Panc1 (cell line): ENCODE measurements around the gene GPC1. TPM values are rescaled to one million over a fixed set of nuclear protein-coding genes. Genes with fewer than 3 reads are reported as not detected.

Experiments
- ATAC-seq: fragments of 200-7000 bp; cut with Tn5 transposase; 2 replicates; pipeline ENCODE4 v1.9.1; 2020; ENCODE audit warnings: mild to moderate bottlenecking, moderate library complexity
- BruUV-seq: library from RNA; stranded (reverse); fragments of 400-500 nt; replicated peaks from 2 replicates; lab custom pipeline; 2021; lab: Mats Ljungman, UMichigan
- CTCF ChIA-PET: fragments of 300-600 bp; sonication (Branson Sonifier 250); formaldehyde crosslinking; loops from one replicate; lab custom pipeline; 2022; ENCODE audit warnings: antibody characterized with exemption; lab: Charles Lee
- POLR2A ChIA-PET: fragments of 300-600 bp; sonication (Branson Sonifier 250); formaldehyde crosslinking; loops from one replicate; lab custom pipeline; 2022; ENCODE audit warnings: antibody characterized with exemption; lab: Charles Lee
- DNase-seq: peaks from one replicate; pipeline ENCODE4 v3.0.0-alpha.2; 2010; ENCODE audit warnings: low read depth, low spot score
- H3K27ac ChIP-seq: 2 replicates; pipeline ENCODE4 v1.5.1; 2011; ENCODE audit warnings: mild to moderate bottlenecking, low read length, inconsistent platforms
- H3K27me3 ChIP-seq: fragments of 200-500 bp; sonication (Bioruptor generic); 2 replicates; pipeline ENCODE4 v1.6.0; 2014; ENCODE audit warnings: low read length, inconsistent platforms; ENCODE audit not compliant: control insufficient read depth, insufficient read depth
- H3K36me3 ChIP-seq: fragments of 200-500 bp; sonication (Bioruptor generic); 2 replicates; pipeline ENCODE4 v1.5.1; 2014; ENCODE audit warnings: inconsistent platforms, mild to moderate bottlenecking, low read length, moderate library complexity; ENCODE audit not compliant: control insufficient read depth, insufficient read depth
- H3K4me1 ChIP-seq: 2 replicates; pipeline ENCODE4 v1.5.1; 2011; ENCODE audit warnings: inconsistent platforms, mild to moderate bottlenecking, low read length, moderate library complexity; ENCODE audit not compliant: control insufficient read depth, insufficient read depth
- H3K4me3 ChIP-seq, 2 experiments: 2 replicates each; pipeline ENCODE4 v1.5.1; 2011 to 2012; ENCODE audit warnings: low read depth in 2 of 2, low read length in 2 of 2, mild to moderate bottlenecking in 2 of 2, inconsistent platforms in 1 of 2, moderate library complexity in 1 of 2
- H3K9me3 ChIP-seq: fragments of 200-500 bp; sonication (Bioruptor generic); 2 replicates; pipeline ENCODE4 v1.5.1; 2014; ENCODE audit warnings: low read depth, mild to moderate bottlenecking, inconsistent platforms, low read length, moderate library complexity; ENCODE audit not compliant: control insufficient read depth, insufficient read depth
- CTCF ChIP-seq: fragments of 450-650 bp; IDR thresholded peaks from 2 replicates; pipeline ENCODE4 v1.5.1; 2017; ENCODE audit warnings: mild to moderate bottlenecking
- POLR2AphosphoS5 ChIP-seq: IDR thresholded peaks from 2 replicates; pipeline ENCODE4 v1.6.1; 2012; ENCODE audit warnings: mild to moderate bottlenecking, low read depth, low read length, moderate library complexity
- REST ChIP-seq, 2 experiments: IDR thresholded peaks; 2 replicates each; pipeline ENCODE4 v1.6.1; 2011 to 2012; ENCODE audit warnings: low read depth in 2 of 2, control low read depth in 1 of 2, low read length in 1 of 2, mild to moderate bottlenecking in 1 of 2, moderate library complexity in 1 of 2; ENCODE audit not compliant: insufficient read depth in 1 of 2
- SIN3A ChIP-seq: IDR thresholded peaks from 2 replicates; pipeline ENCODE4 v1.6.1; 2012; ENCODE audit warnings: low read depth, mild to moderate bottlenecking, low read length, moderate library complexity, borderline replicate concordance; ENCODE audit not compliant: insufficient read depth
- TCF7L2 ChIP-seq: IDR thresholded peaks from 2 replicates; pipeline ENCODE4 v1.6.1; 2011; ENCODE audit warnings: mild to moderate bottlenecking, low read depth, low read length, inconsistent platforms
- in situ Hi-C: cut with HindIII; loops from 2 replicates; pipeline ENCODE4 v1.10.0; 2016; ENCODE audit warnings: low sequenced_read_pairs, low pct_unique_long_range_greater_than_20kb
- intact Hi-C: fragments of 100-400 bp; cut with micrococcal nuclease; formaldehyde crosslinking; loops from one replicate; pipeline ENCODE4 v1.10.0; 2022; ENCODE audit not compliant: unreplicated experiment
- total RNA-seq: library from RNA; stranded (reverse); gene quantifications from one replicate; pipeline ENCODE4 v1.2.1, GENCODE V29; 2021; ENCODE audit not compliant: unreplicated experiment

Gene GPC1
- total RNA-seq, 1 experiment from 2014 or later = 88.7 TPM

GRCh38 chr2:240452462-240453256 is 17.2 kb downstream of the GPC1 start:
- intact Hi-C loops (no loop called here), in situ Hi-C loops (no loop called here)
- Histone ChIP-seq H3K4me1 (peaks cover 55% of the 10 kb centered on the region), H3K9me3 (no peaks in the 10 kb centered on the region), H3K27me3 (no peaks in the 10 kb centered on the region), H3K27ac (peak overlapping the region; percentile 71; the same call in 1 of the 2 replicates), H3K36me3 (no peaks in the 10 kb centered on the region), H3K4me3 (peak overlapping the region; percentile 43 to 58)
- TF ChIP-seq SIN3A (no peak), POLR2AphosphoS5 (peak; percentile 37), REST (IDR thresholded peaks at IDR 0.05; ENCODE audit: insufficient read depth in 1 of 2, low read depth in 2 of 2, low read length in 1 of 2) (no peak)
- peak; percentile 85 for ATAC-seq
- ChIA-PET CTCF (no interaction called here), POLR2A (no interaction called here)
- no peak for DNase-seq
- no TSS peak for BruUV-seq

GRCh38 chr2:240453461-240454105 is 18.1 kb downstream of the GPC1 start:
- intact Hi-C loops = no loop called here
- POLR2A ChIA-PET = no interaction called here
- Histone ChIP-seq H3K4me3 (peak overlapping the region in 1 of 2 experiments; percentile 27; a peak in 2 of 4 replicates), H3K27me3 (no peaks in the 10 kb centered on the region), H3K36me3 (no peaks in the 10 kb centered on the region), H3K4me1 (peaks cover 63% of the 10 kb centered on the region), H3K9me3 (no peaks in the 10 kb centered on the region), H3K27ac (no peak overlapping the region)
- CTCF ChIA-PET = no interaction called here
- no TSS peak for BruUV-seq
- DNase-seq (no peak), ATAC-seq (no peak)
- in situ Hi-C loops = no loop called here
- no peak for TF ChIP-seq POLR2AphosphoS5
- no peak for TF ChIP-seq SIN3A
- TF ChIP-seq REST (IDR thresholded peaks at IDR 0.05; ENCODE audit: insufficient read depth in 1 of 2, low read depth in 2 of 2, low read length in 1 of 2) = no peak
- no peak for TF ChIP-seq TCF7L2
- TF ChIP-seq CTCF = no peak
